Measurements from ENCODE around the gene LTBP1. TPM values are rescaled to one million over a fixed set of nuclear protein-coding genes. Genes with fewer than 3 reads are reported as not detected.
"Not testable (repeated sequence)": the region's sequence is repeated elsewhere in the genome, so short reads cannot be mapped to it uniquely, and the experiment has no call there.

The LTBP1 gene
- total RNA-seq, 1 donor from 2014 or later: 36.0 TPM

GRCh38 chr2:33383855-33384598 lies 437.3 kb downstream of the LTBP1 start:
- H3K4me3 ChIP-seq: no peak overlapping the region
- TF ChIP-seq CTCF (IDR thresholded peaks at IDR 0.05): no peak
- no peaks in the 10 kb centered on the region for H3K9me3 ChIP-seq
- intact Hi-C loops (cut with DNase I): no loop called here
- H3K4me1 ChIP-seq: no peaks in the 10 kb centered on the region
- H3K27ac ChIP-seq: no peak overlapping the region
- no peaks in the 10 kb centered on the region for H3K36me3 ChIP-seq
- no peaks in the 10 kb centered on the region for H3K27me3 ChIP-seq
- DNase-seq (no peak), ATAC-seq (no peak)

- intact Hi-C loops (cut with DNase I): no loop called here
Measured at GRCh38 chr2:33384599-33384961, 437.8 kb downstream of the LTBP1 start.

GRCh38 chr2:33388996-33389395 lies 442.2 kb downstream of the LTBP1 start:
- Histone ChIP-seq H3K27ac (no peak overlapping the region), H3K4me3 (no peak overlapping the region), H3K27me3 (no peaks in the 10 kb centered on the region), H3K36me3 (no peaks in the 10 kb centered on the region), H3K9me3 (no peaks in the 10 kb centered on the region), H3K4me1 (no peaks in the 10 kb centered on the region)
- DNase-seq (no peak), ATAC-seq (no peak)
- intact Hi-C loops (cut with DNase I): no loop called here
- TF ChIP-seq CTCF (IDR thresholded peaks at IDR 0.05): no peak

More at GRCh38 chr2:33384599-33384961, 437.8 kb downstream of the LTBP1 start:
- no peaks in the 10 kb centered on the region for H3K4me1 ChIP-seq
- DNase-seq: no peak
- H3K9me3 ChIP-seq: no peaks in the 10 kb centered on the region
- no peaks in the 10 kb centered on the region for H3K27me3 ChIP-seq
- no peaks in the 10 kb centered on the region for H3K36me3 ChIP-seq
- no peak for ATAC-seq
- no peak overlapping the region for H3K27ac ChIP-seq
- no peak overlapping the region for H3K4me3 ChIP-seq
- TF ChIP-seq CTCF (IDR thresholded peaks at IDR 0.05): no peak

- ATAC-seq; H3K9me3 ChIP-seq; H3K27me3 ChIP-seq; H3K27ac ChIP-seq; H3K4me1 ChIP-seq; H3K4me3 ChIP-seq; DNase-seq; H3K36me3 ChIP-seq; intact Hi-C loops (cut with DNase I): not testable (repeated sequence)
Measured at GRCh38 chr2:33389695-33390094, 442.9 kb downstream of the LTBP1 start.

DNA sequence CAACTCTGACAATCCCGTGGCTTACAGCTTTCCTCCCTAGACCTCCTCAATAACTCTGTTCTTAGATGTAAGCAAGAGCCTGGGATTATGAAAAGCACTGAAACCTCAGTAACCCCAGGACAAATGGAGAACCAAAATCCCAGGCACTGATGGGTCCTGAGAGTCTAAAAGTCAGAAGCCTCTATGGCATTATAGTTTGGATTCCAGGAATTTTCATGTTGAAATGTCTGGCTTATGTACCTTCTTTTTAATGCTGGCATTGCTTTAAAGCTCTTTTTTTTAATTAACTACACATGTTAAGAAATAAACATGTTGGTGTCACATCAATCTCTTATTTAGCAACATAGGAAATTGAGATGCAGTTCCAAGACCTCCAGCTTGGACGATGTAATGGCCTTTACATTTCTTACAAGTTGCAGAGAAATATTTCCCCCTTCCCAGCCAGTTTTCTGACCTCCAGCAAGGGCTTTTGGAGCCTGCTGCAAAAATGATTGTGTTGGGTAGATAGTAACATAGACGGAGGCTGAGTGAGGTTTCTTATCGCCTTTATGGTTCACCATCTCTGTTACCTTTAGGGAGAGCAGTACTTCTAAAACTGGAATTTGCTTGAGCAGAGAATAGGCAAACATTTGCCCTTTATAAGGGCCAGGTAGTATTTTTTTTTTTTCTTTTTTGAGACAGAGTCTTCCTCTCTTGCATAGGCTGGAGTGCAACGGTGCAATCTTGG lies 444.9 kb downstream of the LTBP1 start:
- no peaks in the 10 kb centered on the region for H3K27me3 ChIP-seq
- ATAC-seq: no peak
- H3K9me3 ChIP-seq: no peaks in the 10 kb centered on the region
- no peak overlapping the region for H3K4me3 ChIP-seq
- TF ChIP-seq CTCF (IDR thresholded peaks at IDR 0.05): no peak
- no peaks in the 10 kb centered on the region for H3K4me1 ChIP-seq
- no peak overlapping the region for H3K27ac ChIP-seq
- no peaks in the 10 kb centered on the region for H3K36me3 ChIP-seq
- intact Hi-C loops (cut with DNase I): no loop called here
- no peak for DNase-seq

DNA sequence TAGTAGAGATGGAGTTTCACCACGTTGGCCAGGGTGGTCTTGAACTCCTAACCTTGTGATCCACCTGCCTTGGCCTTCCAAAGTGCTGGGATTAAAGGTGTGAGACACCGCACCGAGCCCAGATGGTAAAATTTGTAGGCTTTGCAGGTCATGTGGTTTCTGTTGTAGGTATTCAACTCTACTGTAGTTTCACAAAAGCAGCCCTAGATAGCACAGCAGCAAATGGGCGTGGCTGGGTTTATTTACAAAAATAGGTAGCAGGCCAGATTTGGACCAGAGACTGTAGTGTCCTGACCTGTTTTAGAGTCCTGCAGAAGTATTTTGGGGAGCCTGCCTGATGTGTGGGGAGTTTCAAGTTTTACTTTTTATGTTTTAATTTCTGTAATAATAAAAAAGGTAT lies 445.6 kb downstream of the LTBP1 start:
- no peaks in the 10 kb centered on the region for H3K9me3 ChIP-seq
- no peaks in the 10 kb centered on the region for H3K27me3 ChIP-seq
- no peak for ATAC-seq
- H3K27ac ChIP-seq: no peak overlapping the region
- DNase-seq: no peak
- H3K4me1 ChIP-seq: no peaks in the 10 kb centered on the region
- TF ChIP-seq CTCF (IDR thresholded peaks at IDR 0.05): no peak
- intact Hi-C loops (cut with DNase I): no loop called here
- no peaks in the 10 kb centered on the region for H3K36me3 ChIP-seq
- no peak overlapping the region for H3K4me3 ChIP-seq
